ENCODE results near the gene PTPRZ1. TPM values are rescaled to one million over a fixed set of nuclear protein-coding genes. Genes with fewer than 3 reads are reported as not detected.

PTPRZ1 gene
- total RNA-seq, 1 donor from 2014 or later, result 20.7 TPM

DNA sequence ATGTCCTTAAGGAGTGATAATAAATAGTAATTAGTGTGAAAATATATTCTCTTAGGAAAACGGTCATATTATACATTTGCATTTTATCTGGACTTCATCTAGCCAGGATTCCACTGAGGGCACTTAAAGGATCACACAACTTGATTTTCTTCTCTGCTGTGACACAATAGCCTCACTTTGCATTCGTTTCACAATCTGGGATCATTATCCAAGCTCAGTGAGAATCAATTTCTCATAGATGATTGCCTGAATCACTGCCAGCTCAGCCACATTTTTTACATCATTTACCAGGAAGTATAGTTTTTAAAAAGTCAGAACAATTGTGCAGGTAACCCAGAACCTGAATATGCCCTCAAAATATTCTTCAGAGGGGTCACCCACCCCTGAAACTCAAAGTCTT is 68.9 kb downstream of the PTPRZ1 start:
- no peak overlapping the region for H3K4me3 Mint-ChIP-seq
- H3K27me3 Mint-ChIP-seq, result no peaks in the 10 kb centered on the region
- peak overlapping the region; percentile 78 for H3K27ac Mint-ChIP-seq
- no peak for DNase-seq (ENCODE audit: extremely low spot score, unreplicated experiment)
- H3K36me3 Mint-ChIP-seq, result no peaks in the 10 kb centered on the region
- TF ChIP-seq, protein P1, sequence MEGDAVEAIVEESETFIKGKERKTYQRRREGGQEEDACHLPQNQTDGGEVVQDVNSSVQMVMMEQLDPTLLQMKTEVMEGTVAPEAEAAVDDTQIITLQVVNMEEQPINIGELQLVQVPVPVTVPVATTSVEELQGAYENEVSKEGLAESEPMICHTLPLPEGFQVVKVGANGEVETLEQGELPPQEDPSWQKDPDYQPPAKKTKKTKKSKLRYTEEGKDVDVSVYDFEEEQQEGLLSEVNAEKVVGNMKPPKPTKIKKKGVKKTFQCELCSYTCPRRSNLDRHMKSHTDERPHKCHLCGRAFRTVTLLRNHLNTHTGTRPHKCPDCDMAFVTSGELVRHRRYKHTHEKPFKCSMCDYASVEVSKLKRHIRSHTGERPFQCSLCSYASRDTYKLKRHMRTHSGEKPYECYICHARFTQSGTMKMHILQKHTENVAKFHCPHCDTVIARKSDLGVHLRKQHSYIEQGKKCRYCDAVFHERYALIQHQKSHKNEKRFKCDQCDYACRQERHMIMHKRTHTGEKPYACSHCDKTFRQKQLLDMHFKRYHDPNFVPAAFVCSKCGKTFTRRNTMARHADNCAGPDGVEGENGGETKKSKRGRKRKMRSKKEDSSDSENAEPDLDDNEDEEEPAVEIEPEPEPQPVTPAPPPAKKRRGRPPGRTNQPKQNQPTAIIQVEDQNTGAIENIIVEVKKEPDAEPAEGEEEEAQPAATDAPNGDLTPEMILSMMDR (conservative IDR thresholded peaks at IDR 0.05), result no peak
- no peaks in the 10 kb centered on the region for H3K4me1 Mint-ChIP-seq (ENCODE audit: unreplicated experiment)
- no peaks in the 10 kb centered on the region for H3K9me3 Mint-ChIP-seq

DNA sequence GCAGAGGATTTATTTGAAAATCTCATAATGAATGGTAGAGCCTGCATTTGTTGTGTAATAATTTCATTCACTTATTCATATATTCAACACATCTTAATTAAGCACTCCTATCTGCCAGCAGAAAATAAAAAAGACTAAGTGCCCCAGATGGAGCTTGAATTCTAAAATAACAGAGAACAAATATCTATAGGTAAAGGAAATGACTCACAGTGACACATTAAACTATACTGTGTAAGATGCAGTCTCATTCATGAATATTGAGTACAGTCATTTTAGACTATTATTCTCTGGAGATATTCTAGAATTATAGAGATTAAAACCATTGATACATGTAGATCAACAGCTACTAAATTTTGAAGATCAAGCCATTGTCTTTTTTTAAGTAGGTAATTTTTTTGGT is 72.1 kb downstream of the PTPRZ1 start:
- H3K4me3 Mint-ChIP-seq, result no peak overlapping the region
- H3K4me1 Mint-ChIP-seq (ENCODE audit: unreplicated experiment), result no peaks in the 10 kb centered on the region
- no peaks in the 10 kb centered on the region for H3K36me3 Mint-ChIP-seq
- TF ChIP-seq, protein P1 (conservative IDR thresholded peaks at IDR 0.05), result no peak
- no peak for DNase-seq (ENCODE audit: extremely low spot score, unreplicated experiment)
- H3K9me3 Mint-ChIP-seq, result no peaks in the 10 kb centered on the region
- no peak overlapping the region for H3K27ac Mint-ChIP-seq
- no peaks in the 10 kb centered on the region for H3K27me3 Mint-ChIP-seq

DNA sequence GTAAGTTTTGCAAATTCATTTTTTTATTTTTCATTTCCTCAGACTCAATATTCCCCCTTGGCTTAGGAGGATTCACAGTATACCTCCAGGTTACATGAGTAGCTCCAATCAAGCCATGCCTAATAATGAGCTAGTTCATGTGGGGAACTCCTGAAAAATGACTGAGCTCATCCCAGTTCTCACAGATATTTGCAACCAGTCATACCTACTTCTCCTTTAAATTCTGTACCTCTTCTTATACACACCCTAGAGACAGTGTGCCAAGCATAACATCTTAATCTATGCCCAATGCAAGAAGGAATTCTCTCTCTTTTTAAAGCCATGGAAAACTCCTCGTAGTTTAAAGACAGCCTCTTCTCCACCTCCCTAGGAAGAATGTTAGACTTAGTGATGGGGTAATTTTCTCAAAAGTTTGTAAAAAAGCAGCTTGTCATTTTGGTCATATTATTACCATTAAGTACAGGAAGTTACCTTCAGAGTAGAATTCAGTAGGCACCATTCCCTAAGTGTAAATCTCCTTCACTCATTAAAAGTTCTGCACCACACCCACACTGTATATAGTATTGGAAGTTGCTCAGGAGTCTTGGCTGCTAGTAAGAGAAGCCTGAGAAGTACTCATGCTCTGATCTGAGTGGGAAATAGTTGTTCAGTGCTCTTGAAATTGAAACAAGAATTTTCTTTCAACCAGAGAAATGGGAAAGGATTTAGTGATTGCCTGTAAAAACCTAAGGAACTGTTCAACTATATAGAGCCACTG is 72.7 kb downstream of the PTPRZ1 start:
- Mint-ChIP-seq H3K4me1 (ENCODE audit: unreplicated experiment) (no peaks in the 10 kb centered on the region), H3K4me3 (no peak overlapping the region), H3K36me3 (no peaks in the 10 kb centered on the region), H3K9me3 (no peaks in the 10 kb centered on the region), H3K27me3 (no peaks in the 10 kb centered on the region), H3K27ac (no peak overlapping the region)
- no peak for DNase-seq (ENCODE audit: extremely low spot score, unreplicated experiment)
- TF ChIP-seq, protein P1 (conservative IDR thresholded peaks at IDR 0.05), result no peak

- Mint-ChIP-seq H3K36me3 (no peaks in the 10 kb centered on the region), H3K27ac (no peak overlapping the region), H3K4me1 (ENCODE audit: unreplicated experiment) (no peaks in the 10 kb centered on the region), H3K4me3 (no peak overlapping the region), H3K27me3 (no peaks in the 10 kb centered on the region), H3K9me3 (no peaks in the 10 kb centered on the region)
- DNase-seq (ENCODE audit: extremely low spot score, unreplicated experiment), result no peak
- TF ChIP-seq, protein P1 (conservative IDR thresholded peaks at IDR 0.05), result no peak
Measured at GRCh38 chr7:121953164-121953563, 80.2 kb downstream of the PTPRZ1 start.

- H3K4me3 Mint-ChIP-seq, result no peak overlapping the region
- no peaks in the 10 kb centered on the region for H3K27me3 Mint-ChIP-seq
- DNase-seq (ENCODE audit: extremely low spot score, unreplicated experiment), result no peak
- TF ChIP-seq, protein P1 (conservative IDR thresholded peaks at IDR 0.05), result no peak
- H3K4me1 Mint-ChIP-seq (ENCODE audit: unreplicated experiment), result no peaks in the 10 kb centered on the region
- no peak overlapping the region for H3K27ac Mint-ChIP-seq
- no peaks in the 10 kb centered on the region for H3K9me3 Mint-ChIP-seq
- H3K36me3 Mint-ChIP-seq, result no peaks in the 10 kb centered on the region
Measured at GRCh38 chr7:121953601-121954000, 80.6 kb downstream of the PTPRZ1 start.
